KMS-11 (cell line): ENCODE measurements around the gene NPC1.

Experiments used
- H2AFZ ChIP-seq: fragments of 200-600 bp; sonication (generic); 2 replicates; pipeline ENCODE4 v1.6.1; 2016; ENCODE audit warnings: antibody characterized with exemption, mixed run types, low read depth
- H3K27ac ChIP-seq: fragments of 200-600 bp; sonication (generic); 2 replicates; pipeline ENCODE4 v1.6.1; 2016; ENCODE audit warnings: mild to moderate bottlenecking, mixed run types
- H3K27me3 ChIP-seq: fragments of 200-600 bp; sonication (generic); 2 replicates; pipeline ENCODE4 v1.6.1; 2017; ENCODE audit warnings: mild to moderate bottlenecking, low read depth, mixed run types, moderate library complexity; ENCODE audit not compliant: insufficient read depth
- H3K36me3 ChIP-seq: fragments of 200-600 bp; sonication (generic); 2 replicates; pipeline ENCODE4 v1.6.1; 2017; ENCODE audit warnings: mild to moderate bottlenecking, mixed run types; ENCODE audit not compliant: insufficient read depth
- H3K4me1 ChIP-seq: fragments of 200-600 bp; sonication (generic); 2 replicates; pipeline ENCODE4 v1.6.1; 2016; ENCODE audit warnings: mild to moderate bottlenecking, low read depth, mixed run types; ENCODE audit not compliant: poor library complexity, severe bottlenecking
- H3K4me2 ChIP-seq: fragments of 200-600 bp; sonication (generic); 2 replicates; pipeline ENCODE4 v1.7.0; 2016; ENCODE audit warnings: mild to moderate bottlenecking, mixed run types
- H3K4me3 ChIP-seq: fragments of 200-600 bp; sonication (generic); IDR thresholded peaks from 2 replicates; pipeline ENCODE4 v1.6.1; 2017; ENCODE audit warnings: low read depth, low read length, mixed read lengths; ENCODE audit not compliant: insufficient read depth
- H3K79me2 ChIP-seq: fragments of 200-600 bp; sonication (generic); 2 replicates; pipeline ENCODE4 v1.6.1; 2016; ENCODE audit warnings: low read depth, mixed run types; ENCODE audit not compliant: insufficient read depth
- H3K9ac ChIP-seq: fragments of 200-600 bp; sonication (generic); 2 replicates; pipeline ENCODE4 v1.6.1; 2016; ENCODE audit warnings: mild to moderate bottlenecking, mixed run types
- H4K20me1 ChIP-seq: fragments of 200-600 bp; sonication (generic); 2 replicates; pipeline ENCODE4 v1.6.1; 2016; ENCODE audit warnings: mild to moderate bottlenecking, mixed run types; ENCODE audit not compliant: insufficient read depth
- TF ChIP-seq, protein P1 (sequence below): fragments of 200-600 bp; sonication (generic); conservative IDR thresholded peaks from 2 replicates; pipeline ENCODE4 v1.6.1; 2017; ENCODE audit warnings: low read depth, mild to moderate bottlenecking, antibody characterized with exemption, low read length, moderate library complexity, mixed read lengths

Gene NPC1

GRCh38 chr18:23586249-23587196 lies at the start of gene NPC1:
Gene NPC1, minus strand, starts transcription at chr18:23586506. Its CDS starts 163 bp downstream, at chr18:23586343.
- peak within 1 kb of the TSS; percentile 88 for H3K9ac ChIP-seq
- H3K4me1 ChIP-seq: peaks cover 43% of the 10 kb centered on the region
- TF ChIP-seq, protein P1, sequence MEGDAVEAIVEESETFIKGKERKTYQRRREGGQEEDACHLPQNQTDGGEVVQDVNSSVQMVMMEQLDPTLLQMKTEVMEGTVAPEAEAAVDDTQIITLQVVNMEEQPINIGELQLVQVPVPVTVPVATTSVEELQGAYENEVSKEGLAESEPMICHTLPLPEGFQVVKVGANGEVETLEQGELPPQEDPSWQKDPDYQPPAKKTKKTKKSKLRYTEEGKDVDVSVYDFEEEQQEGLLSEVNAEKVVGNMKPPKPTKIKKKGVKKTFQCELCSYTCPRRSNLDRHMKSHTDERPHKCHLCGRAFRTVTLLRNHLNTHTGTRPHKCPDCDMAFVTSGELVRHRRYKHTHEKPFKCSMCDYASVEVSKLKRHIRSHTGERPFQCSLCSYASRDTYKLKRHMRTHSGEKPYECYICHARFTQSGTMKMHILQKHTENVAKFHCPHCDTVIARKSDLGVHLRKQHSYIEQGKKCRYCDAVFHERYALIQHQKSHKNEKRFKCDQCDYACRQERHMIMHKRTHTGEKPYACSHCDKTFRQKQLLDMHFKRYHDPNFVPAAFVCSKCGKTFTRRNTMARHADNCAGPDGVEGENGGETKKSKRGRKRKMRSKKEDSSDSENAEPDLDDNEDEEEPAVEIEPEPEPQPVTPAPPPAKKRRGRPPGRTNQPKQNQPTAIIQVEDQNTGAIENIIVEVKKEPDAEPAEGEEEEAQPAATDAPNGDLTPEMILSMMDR: peak; percentile 78
- H3K4me3 ChIP-seq: peak within 1 kb of the TSS; percentile 73
- H3K27me3 ChIP-seq: no peaks in the 10 kb centered on the region
- no peaks in the 10 kb centered on the region for H3K36me3 ChIP-seq
- H3K4me2 ChIP-seq: peak within 1 kb of the TSS; percentile 75
- H2AFZ ChIP-seq: peak within 1 kb of the TSS; percentile 91
- H3K27ac ChIP-seq: peak within 1 kb of the TSS; percentile 92
- H4K20me1 ChIP-seq: no peaks in the 10 kb centered on the region
- peaks cover 43% of the 10 kb centered on the region for H3K79me2 ChIP-seq

- Histone ChIP-seq H2AFZ (no peak overlapping the region), H3K4me2 (no peak overlapping the region), H3K36me3 (no peaks in the 10 kb centered on the region), H3K9ac (no peak overlapping the region), H3K4me1 (peaks cover 35% of the 10 kb centered on the region), H4K20me1 (no peaks in the 10 kb centered on the region), H3K27ac (no peak overlapping the region), H3K4me3 (no peak overlapping the region), H3K27me3 (no peaks in the 10 kb centered on the region), H3K79me2 (no peaks in the 10 kb centered on the region)
- TF ChIP-seq, protein P1: no peak
Observed at GRCh38 chr18:23636071-23636399, 49.7 kb upstream of the NPC1 start.

DNA sequence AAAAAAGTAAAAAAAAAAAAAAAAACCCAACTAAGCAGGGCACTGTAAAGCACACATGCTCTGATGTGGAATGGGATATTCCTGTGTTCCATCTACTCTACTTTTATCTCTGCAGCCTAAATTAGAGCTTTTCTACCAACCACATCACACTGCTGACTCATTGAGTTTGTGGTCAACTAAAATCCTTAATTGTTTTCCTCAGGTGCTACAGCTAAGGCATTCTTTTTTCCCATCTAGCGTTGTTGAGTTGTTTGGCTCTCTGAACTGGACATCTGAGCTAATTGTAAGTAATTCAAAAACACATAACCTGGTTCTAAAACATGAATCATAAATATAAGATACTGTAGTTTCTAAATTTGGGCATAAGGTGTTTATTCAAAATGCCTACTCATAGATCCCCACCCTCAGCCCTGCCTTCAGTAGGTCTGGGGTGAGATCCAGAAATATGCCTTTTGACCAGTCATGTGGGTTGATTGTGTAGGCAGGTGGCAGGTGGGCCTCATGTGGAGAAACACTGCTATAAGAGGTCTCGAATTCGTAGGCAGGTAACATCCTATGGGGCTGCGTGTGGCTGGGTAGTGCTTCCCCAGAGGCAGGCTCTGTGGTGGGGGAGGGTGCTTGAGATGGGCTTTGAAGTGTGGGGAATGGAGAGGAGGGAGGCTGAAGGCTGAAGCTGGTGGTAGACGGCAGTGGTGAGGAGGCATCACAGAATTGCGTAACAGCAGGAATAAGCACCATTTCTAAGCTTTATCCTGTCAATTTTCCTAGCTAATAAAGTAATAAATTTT lies 49.2 kb upstream of the NPC1 start:
- no peak overlapping the region for H3K4me3 ChIP-seq
- peak overlapping the region; percentile 33 for H3K4me2 ChIP-seq
- H3K27ac ChIP-seq: peak overlapping the region; percentile 13; the same call in 1 of the 2 replicates
- H3K4me1 ChIP-seq: peaks cover 35% of the 10 kb centered on the region
- TF ChIP-seq, protein P1: no peak
- H3K79me2 ChIP-seq: no peaks in the 10 kb centered on the region
- H3K27me3 ChIP-seq: no peaks in the 10 kb centered on the region
- H4K20me1 ChIP-seq: no peaks in the 10 kb centered on the region
- H3K9ac ChIP-seq: no peak overlapping the region
- H2AFZ ChIP-seq: peak overlapping the region; percentile 5; the same call in 1 of the 2 replicates
- H3K36me3 ChIP-seq: no peaks in the 10 kb centered on the region

- H3K36me3 ChIP-seq: no peaks in the 10 kb centered on the region
- no peaks in the 10 kb centered on the region for H4K20me1 ChIP-seq
- no peak overlapping the region for H3K9ac ChIP-seq
- peak overlapping the region; percentile 13; the same call in 1 of the 2 replicates for H3K27ac ChIP-seq
- TF ChIP-seq, protein P1: no peak
- no peak overlapping the region for H2AFZ ChIP-seq
- H3K4me3 ChIP-seq: no peak overlapping the region
- H3K4me1 ChIP-seq: peaks cover 35% of the 10 kb centered on the region
- H3K79me2 ChIP-seq: no peaks in the 10 kb centered on the region
- H3K27me3 ChIP-seq: no peaks in the 10 kb centered on the region
- H3K4me2 ChIP-seq: peak overlapping the region; percentile 33; the same call in 1 of the 2 replicates
Observed at GRCh38 chr18:23634692-23635091, 48.4 kb upstream of the NPC1 start.
